Stromal cell of bone marrow (primary cell): Measurements from ENCODE around the gene WNK2.

Source experiments
- DNase-seq: peaks from one replicate; pipeline ENCODE4 v3.0.0-alpha.2; 2012; ENCODE audit warnings: low read depth

Gene WNK2

GRCh38 chr9:93185266-93186214 lies 1.6 kb downstream of the WNK2 start:
- no peak for DNase-seq

- no peak for DNase-seq
Observed at GRCh38 chr9:93186215-93186945, 2.4 kb downstream of the WNK2 start.

GRCh38 chr9:93187047-93187446 lies 3.1 kb downstream of the WNK2 start:
- DNase-seq: no peak

- no peak for DNase-seq
Observed at GRCh38 chr9:93187574-93187973, 3.6 kb downstream of the WNK2 start.

- no peak for DNase-seq
Observed at GRCh38 chr9:93188426-93189368, 4.8 kb downstream of the WNK2 start.

- DNase-seq: no peak
Observed at GRCh38 chr9:93189369-93190132, 5.6 kb downstream of the WNK2 start.

GRCh38 chr9:93190133-93190525 lies 6.2 kb downstream of the WNK2 start:
- DNase-seq: no peak

- DNase-seq: no peak
Observed at GRCh38 chr9:93190656-93191353, 6.9 kb downstream of the WNK2 start.

- DNase-seq: no peak
Observed at GRCh38 chr9:93191354-93191660, 7.4 kb downstream of the WNK2 start.

GRCh38 chr9:93192721-93193387 lies 8.9 kb downstream of the WNK2 start:
- DNase-seq: no peak

- DNase-seq: no peak
Observed at GRCh38 chr9:93193388-93194220, 9.7 kb downstream of the WNK2 start.

- DNase-seq: no peak
Observed at GRCh38 chr9:93194221-93194625, 10.3 kb downstream of the WNK2 start.

GRCh38 chr9:93194641-93195040 lies 10.7 kb downstream of the WNK2 start:
- no peak for DNase-seq

GRCh38 chr9:93196096-93197055 lies 12.4 kb downstream of the WNK2 start:
- no peak for DNase-seq

- DNase-seq: no peak
Observed at GRCh38 chr9:93197670-93198069, 13.7 kb downstream of the WNK2 start.

GRCh38 chr9:93198117-93198837 lies 14.3 kb downstream of the WNK2 start:
- no peak for DNase-seq

GRCh38 chr9:93198838-93199625 lies 15.1 kb downstream of the WNK2 start:
- DNase-seq: no peak
